GM19324 (cell line): Measurements from ENCODE around the gene CSKMT.

Experiments
- ATAC-seq: cut with Tn5 transposase; IDR thresholded peaks from one replicate; pipeline ENCODE4 v1.9.1; 2021; ENCODE audit warnings: mild to moderate bottlenecking, moderate library complexity; ENCODE audit not compliant: unreplicated experiment, low FRiP score

CSKMT gene

DNA sequence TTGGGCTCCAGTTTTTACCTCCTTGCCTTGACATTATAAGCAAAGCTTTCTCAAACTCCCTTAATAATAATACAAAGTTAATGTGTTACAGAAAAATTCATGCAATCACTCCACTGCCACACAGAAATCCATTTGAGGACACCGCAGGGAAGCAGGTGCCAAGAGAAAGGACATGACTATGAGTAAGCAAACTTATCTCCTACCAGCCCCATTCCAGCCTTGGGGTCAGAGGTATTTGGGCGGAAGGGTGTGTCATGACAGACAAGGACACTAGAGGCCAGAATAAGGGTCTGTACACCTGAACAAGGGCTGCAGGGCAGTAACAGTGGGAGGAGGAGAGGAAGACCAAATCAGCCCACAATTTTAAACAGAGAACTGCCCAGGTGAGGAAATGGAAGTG, 48.2 kb downstream of the CSKMT start:
- no peak for ATAC-seq

- no peak for ATAC-seq
Observed at GRCh38 chr11:62715150-62716130, 50.3 kb downstream of the CSKMT start.

DNA sequence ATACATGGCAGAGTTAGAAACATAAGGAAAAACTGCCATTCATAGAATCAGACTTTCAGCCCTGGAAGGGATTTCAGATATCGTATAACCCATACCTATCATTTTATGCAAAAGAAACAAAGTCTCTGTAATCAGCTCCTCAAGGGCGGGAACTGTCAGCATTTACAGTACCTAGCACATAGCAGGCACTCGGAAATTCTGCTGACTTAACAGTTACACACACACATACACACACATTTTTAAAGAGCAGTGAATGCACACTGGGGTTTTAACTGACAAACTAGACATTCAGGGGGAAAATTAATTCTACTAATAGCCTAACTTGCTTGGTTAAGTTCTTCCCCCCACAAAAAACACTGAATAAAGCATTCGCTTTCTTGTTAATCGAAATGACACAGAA, 51.1 kb downstream of the CSKMT start:
- ATAC-seq, result no peak

DNA sequence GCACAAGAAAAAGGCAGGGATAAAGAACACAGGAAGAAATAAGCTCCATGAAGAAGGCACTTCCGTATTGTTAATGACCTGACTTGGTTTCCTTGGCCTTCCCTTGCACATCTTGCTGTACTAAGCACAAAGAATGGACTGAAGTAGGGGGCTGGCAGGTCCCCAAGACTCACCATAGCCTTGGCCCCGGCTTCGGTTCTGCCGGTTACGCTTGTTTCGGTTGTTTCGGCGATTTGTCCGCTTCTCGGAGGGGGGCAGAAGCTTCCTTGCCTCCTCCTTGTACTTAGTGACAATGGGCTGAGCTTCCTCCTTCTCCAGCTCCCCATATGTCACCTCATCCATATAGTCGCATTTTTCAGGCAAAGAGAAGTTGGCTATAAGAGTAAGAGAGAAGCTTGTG, 51.7 kb downstream of the CSKMT start:
- no peak for ATAC-seq
